NCI-H1417 (cell line): Measurements from ENCODE around the gene OR5H2.

Experiments used
- DNase-seq, 3 experiments: peaks; one replicate each; lab custom pipeline; 2025; lab: John Stamatoyannopoulos, UW

OR5H2 gene

DNA sequence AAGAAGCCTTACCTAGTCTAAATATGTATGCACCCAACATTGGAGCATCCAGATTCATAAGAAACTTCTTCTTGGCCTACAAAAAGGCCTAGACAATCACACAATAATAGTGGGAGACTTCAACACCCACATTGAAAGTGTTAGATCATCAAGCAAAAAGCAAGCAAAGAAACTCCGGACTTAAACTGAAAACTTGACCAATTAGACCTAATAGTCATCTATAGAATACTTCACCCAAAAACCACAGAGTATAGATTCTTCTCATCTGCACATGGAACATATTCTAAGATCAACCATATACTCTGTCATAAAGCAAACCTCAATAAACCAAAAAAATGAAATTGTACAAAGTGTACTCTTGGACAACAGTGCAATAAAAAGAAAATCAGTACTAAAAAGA, 49.0 kb downstream of the OR5H2 start:
- DNase-seq = no peak
